Endothelial cell of umbilical vein (primary cell): ENCODE measurements around the gene SNORC. TPM values are rescaled to one million over a fixed set of nuclear protein-coding genes. Genes with fewer than 3 reads are reported as not detected.

Experiments used
- BruUV-seq: library from RNA; stranded (reverse); fragments of 400-500 nt; replicated peaks from 2 replicates; lab custom pipeline; 2021; lab: Mats Ljungman, UMichigan
- CTCF ChIA-PET: fragments of 300-600, 350-600 bp; sonication (Branson Sonifier 250); formaldehyde crosslinking; loops from one replicate; lab custom pipeline; 2021; ENCODE audit warnings: antibody characterized with exemption, inconsistent platforms; lab: Charles Lee
- POLR2A ChIA-PET: fragments of 300-600, 350-600 bp; sonication (Branson Sonifier 250); formaldehyde crosslinking; loops from one replicate; lab custom pipeline; 2021; ENCODE audit warnings: antibody characterized with exemption, inconsistent platforms; lab: Charles Lee
- DNase-seq: peaks from one replicate; pipeline ENCODE4 v3.0.0-alpha.2; 2011; ENCODE audit warnings: low read depth, low spot score
- FAIRE-seq: peaks from 2 replicates; lab custom pipeline; 2011; peaks lifted over from hg19 to GRCh38; lab: Jason Lieb, UNC
- H2AFZ ChIP-seq: 2 replicates; pipeline ENCODE4 v1.6.0; 2012; ENCODE audit warnings: low read depth, low read length, control low read depth, inconsistent platforms
- H3K27ac ChIP-seq: 2 replicates; pipeline ENCODE4 v1.5.1; 2011; ENCODE audit warnings: low read depth, mild to moderate bottlenecking, control low read depth, low read length, moderate library complexity; ENCODE audit not compliant: insufficient read depth
- H3K27me3 ChIP-seq, 2 experiments: 2 replicates each; pipeline versions ENCODE4 v1.6.0 to v1.6.1; 2011; ENCODE audit warnings: low read length in 2 of 2, mixed read lengths in 1 of 2; ENCODE audit not compliant: control insufficient read depth in 2 of 2, insufficient read depth in 2 of 2
- H3K36me3 ChIP-seq, 2 experiments: 2 replicates in 1 of 2; 3 replicates in 1 of 2; pipeline ENCODE4 v1.5.1; 2011; ENCODE audit warnings: low read length in 2 of 2, mild to moderate bottlenecking in 1 of 2, moderate library complexity in 1 of 2; ENCODE audit not compliant: control insufficient read depth in 2 of 2, insufficient read depth in 2 of 2; ENCODE audit errors: extremely low read depth in 1 of 2
- H3K4me1 ChIP-seq: 3 replicates; pipeline ENCODE4 v1.5.1; 2011; ENCODE audit warnings: mild to moderate bottlenecking, low read length; ENCODE audit not compliant: control insufficient read depth, insufficient read depth; ENCODE audit errors: extremely low read depth
- H3K4me2 ChIP-seq: 2 replicates; pipeline ENCODE4 v1.6.1; 2011; ENCODE audit warnings: low read length, control low read depth, mixed read lengths; ENCODE audit not compliant: insufficient read depth
- H3K4me3 ChIP-seq, 3 experiments: fragments of 200-600 bp in 1 of 3; sonication (generic), shearing (Covaris generic) in 1 of 3; replicated peaks in 1 of 3; 2 replicates each; pipeline ENCODE4 v1.5.1; 2011 to 2016; ENCODE audit warnings: control low read depth in 3 of 3, low read length in 3 of 3, mild to moderate bottlenecking in 2 of 3, inconsistent platforms in 1 of 3, low read depth in 1 of 3, moderate library complexity in 1 of 3; ENCODE audit not compliant: insufficient read depth in 1 of 3
- H3K79me2 ChIP-seq: 2 replicates; pipeline ENCODE4 v1.6.0; 2012; ENCODE audit warnings: low read length, inconsistent platforms; ENCODE audit not compliant: control insufficient read depth, insufficient read depth
- H3K9ac ChIP-seq: replicated peaks from 2 replicates; pipeline ENCODE3; 2011; ENCODE audit warnings: low read length, control low read depth; ENCODE audit not compliant: insufficient read depth; ENCODE audit errors: extremely low read depth
- H3K9me1 ChIP-seq: replicated peaks from 3 replicates; pipeline ENCODE4 v1.6.0; 2011; ENCODE audit warnings: mild to moderate bottlenecking, low read length; ENCODE audit not compliant: control insufficient read depth, insufficient read depth; ENCODE audit errors: extremely low read depth
- H3K9me3 ChIP-seq: replicated peaks from 2 replicates; pipeline ENCODE4 v1.5.1; 2012; ENCODE audit warnings: low read length, inconsistent platforms; ENCODE audit not compliant: control insufficient read depth, insufficient read depth
- H4K20me1 ChIP-seq: replicated peaks from 2 replicates; pipeline ENCODE3; 2011; ENCODE audit warnings: mild to moderate bottlenecking, low read length; ENCODE audit not compliant: control insufficient read depth, insufficient read depth; ENCODE audit errors: extremely low read depth
- CTCF ChIP-seq, 2 donors: IDR thresholded peaks; 1 replicate in 1 of 2; 2 replicates in 1 of 2; pipeline ENCODE4 v1.5.1; 2011; ENCODE audit warnings: low read length in 2 of 2, mild to moderate bottlenecking in 2 of 2, moderate library complexity in 2 of 2, control low read depth in 1 of 2, inconsistent platforms in 1 of 2, low read depth in 1 of 2; ENCODE audit not compliant: insufficient read depth in 1 of 2; ENCODE audit errors: extremely low read depth in 1 of 2
- EZH2 ChIP-seq: IDR thresholded peaks from 2 replicates; pipeline ENCODE4 v1.6.1; 2012; ENCODE audit warnings: borderline replicate concordance, low read depth, mild to moderate bottlenecking, moderate library complexity, low read length, inconsistent platforms; ENCODE audit not compliant: severe bottlenecking
- FOS ChIP-seq: IDR thresholded peaks from 2 replicates; pipeline ENCODE4 v1.6.1; 2011; ENCODE audit warnings: mild to moderate bottlenecking, low read length, moderate library complexity, borderline replicate concordance; ENCODE audit not compliant: insufficient read depth
- GATA2 ChIP-seq: IDR thresholded peaks from 2 replicates; pipeline ENCODE4 v1.7.0; 2011; ENCODE audit warnings: low read depth, mild to moderate bottlenecking, moderate library complexity, mixed read lengths, low read length; ENCODE audit not compliant: insufficient read length, insufficient read depth
- JUN ChIP-seq: IDR thresholded peaks from 2 replicates; pipeline ENCODE4 v1.6.1; 2011; ENCODE audit warnings: borderline replicate concordance, low read depth; ENCODE audit not compliant: insufficient read length, insufficient read depth
- MAX ChIP-seq: IDR thresholded peaks from 2 replicates; pipeline ENCODE4 v1.6.1; 2011; ENCODE audit not compliant: insufficient read depth, insufficient read length
- MYC ChIP-seq: IDR thresholded peaks from one replicate; pipeline ENCODE4 v1.6.1; 2011; ENCODE audit warnings: mild to moderate bottlenecking, low read depth, low read length
- POLR2A ChIP-seq: IDR thresholded peaks from 2 replicates; pipeline ENCODE4 v1.6.1; 2012; ENCODE audit warnings: low read depth, mild to moderate bottlenecking, control low read depth, low read length
- POLR2AphosphoS5 ChIP-seq: IDR thresholded peaks from 2 replicates; pipeline ENCODE4 v1.6.1; 2012; ENCODE audit warnings: low read depth, mild to moderate bottlenecking, control low read depth, low read length, moderate library complexity; ENCODE audit not compliant: insufficient read depth
- dilution Hi-C: fragments of 300-500 bp; cut with MboI; formaldehyde crosslinking; loops from one replicate; pipeline ENCODE4 v1.15.0; 2019; ENCODE audit warnings: low sequenced_read_pairs; ENCODE audit not compliant: extremely low pct_ligation_motif_present
- intact Hi-C: fragments of 100-400 bp; cut with micrococcal nuclease; formaldehyde crosslinking; loops from one replicate; pipeline ENCODE4 v1.10.0; 2022
- polyA plus RNA-seq, 4 experiments: library from polyadenylated mRNA; depleted of rRNA in 3 of 4; stranded (reverse) in 3 of 4; unstranded in 1 of 4; fragments of >200 nt; gene quantifications; 2 replicates each; pipeline versions ENCODE4 v1.2.1 to v1.2.3, GENCODE V29; 2011 to 2012; ENCODE audit warnings: missing spikeins in 1 of 4
- total RNA-seq: library from RNA; stranded (reverse); gene quantifications from 2 replicates; pipeline ENCODE4 v1.2.3, GENCODE V29; 2021

Gene SNORC
- total and polyA plus RNA-seq, 2 donors (not counting 3 experiments of a cell fraction or from before 2014, with no cell fraction given), result 1.4 to 4.0 TPM

- Histone ChIP-seq H4K20me1 (no peaks in the 10 kb centered on the region), H3K9ac (no peak overlapping the region), H3K9me1 (no peaks in the 10 kb centered on the region), H3K4me3 (no peak overlapping the region), H3K4me2 (no peak overlapping the region), H3K27me3 (no peaks in the 10 kb centered on the region), H3K9me3 (no peaks in the 10 kb centered on the region), H2AFZ (no peak overlapping the region), H3K27ac (no peak overlapping the region), H3K36me3 (no peaks in the 10 kb centered on the region), H3K79me2 (no peaks in the 10 kb centered on the region), H3K4me1 (no peaks in the 10 kb centered on the region)
- DNase-seq (peak; percentile 41), FAIRE-seq (no peak)
- ChIA-PET CTCF (interaction anchor here (0.6 to 1.7 kb wide), 2 partner anchors 137 to 303 kb away, joined by 3 to 6 read pairs; no protein-coding TSS in a partner anchor), POLR2A (no interaction called here)
- dilution Hi-C loops (no loop called here), intact Hi-C loops (no loop called here)
- BruUV-seq, result no TSS peak
- TF ChIP-seq JUN (no peak), POLR2AphosphoS5 (no peak), POLR2A (no peak), MYC (no peak), EZH2 (no peak), FOS (no peak), MAX (no peak), GATA2 (no peak), CTCF (IDR thresholded peaks at IDR 0.05; ENCODE audit: extremely low read depth in 1 of 2, insufficient read depth in 1 of 2, low read depth in 1 of 2, low read length in 2 of 2) (no peak)
These were observed 21.6 kb downstream of the SNORC start for GRCh38 chr2:232891621-232892071.
